Measurements from ENCODE around the gene CARS2. TPM values are rescaled to one million over a fixed set of nuclear protein-coding genes. Genes with fewer than 3 reads are reported as not detected.
"Not testable (repeated sequence)": the region's sequence is repeated elsewhere in the genome, so short reads cannot be mapped to it uniquely, and the experiment has no call there.

CARS2 gene
- total RNA-seq, 1 experiment from 2014 or later: 31.9 TPM

- ATAC-seq (peak; percentile 43; the same call in 1 of the 2 replicates), DNase-seq (ENCODE audit: low read depth, low spot score) (no peak)
- no peak overlapping the region for H3K27ac ChIP-seq (ENCODE audit: low read length)
- intact Hi-C loops (cut with micrococcal nuclease; ENCODE audit: unreplicated experiment): no loop called here
- CTCF ChIA-PET: no interaction called here
- no peaks in the 10 kb centered on the region for H3K9me3 ChIP-seq (ENCODE audit: control insufficient read depth, insufficient read depth, low read depth, low read length)
- POLR2A ChIA-PET: no interaction called here
- no TSS peak for BruUV-seq (replicated peaks)
- H3K36me3 ChIP-seq (ENCODE audit: control insufficient read depth, insufficient read depth, low read length): no peaks in the 10 kb centered on the region
- TF ChIP-seq REST (IDR thresholded peaks at IDR 0.05; ENCODE audit: insufficient read depth in 1 of 2, low read depth in 2 of 2, low read length in 1 of 2) (no peak), SIN3A (IDR thresholded peaks at IDR 0.05; ENCODE audit: borderline replicate concordance, insufficient read depth, low read depth, low read length) (no peak), TCF7L2 (IDR thresholded peaks at IDR 0.05; ENCODE audit: low read depth, low read length) (no peak), POLR2AphosphoS5 (IDR thresholded peaks at IDR 0.05; ENCODE audit: low read depth, low read length) (no peak)
- no peaks in the 10 kb centered on the region for H3K4me1 ChIP-seq (ENCODE audit: control insufficient read depth, insufficient read depth, low read length)
- no peak overlapping the region for H3K4me3 ChIP-seq (ENCODE audit: low read depth in 2 of 2, low read length in 2 of 2)
- H3K27me3 ChIP-seq (ENCODE audit: control insufficient read depth, insufficient read depth, low read length): no peaks in the 10 kb centered on the region
- in situ Hi-C loops (cut with HindIII; ENCODE audit: low pct_unique_long_range_greater_than_20kb, low sequenced_read_pairs): no loop called here
Observed at GRCh38 chr13:110634558-110634957, 71.4 kb downstream of the CARS2 start.

GRCh38 chr13:110633776-110634175, 72.1 kb downstream of the CARS2 start:
- in situ Hi-C loops (cut with HindIII; ENCODE audit: low pct_unique_long_range_greater_than_20kb, low sequenced_read_pairs): no loop called here
- Histone ChIP-seq H3K36me3 (ENCODE audit: control insufficient read depth, insufficient read depth, low read length) (no peaks in the 10 kb centered on the region), H3K27ac (ENCODE audit: low read length) (no peak overlapping the region), H3K4me1 (ENCODE audit: control insufficient read depth, insufficient read depth, low read length) (no peaks in the 10 kb centered on the region), H3K27me3 (ENCODE audit: control insufficient read depth, insufficient read depth, low read length) (no peaks in the 10 kb centered on the region), H3K4me3 (ENCODE audit: low read depth in 2 of 2, low read length in 2 of 2) (no peak overlapping the region), H3K9me3 (ENCODE audit: control insufficient read depth, insufficient read depth, low read depth, low read length) (no peaks in the 10 kb centered on the region)
- ChIA-PET CTCF (no interaction called here), POLR2A (no interaction called here)
- no peak for TF ChIP-seq TCF7L2 (IDR thresholded peaks at IDR 0.05; ENCODE audit: low read depth, low read length)
- no peak for TF ChIP-seq CTCF (IDR thresholded peaks at IDR 0.05)
- TF ChIP-seq SIN3A (IDR thresholded peaks at IDR 0.05; ENCODE audit: borderline replicate concordance, insufficient read depth, low read depth, low read length): no peak
- TF ChIP-seq POLR2AphosphoS5 (IDR thresholded peaks at IDR 0.05; ENCODE audit: low read depth, low read length): no peak
- TF ChIP-seq REST (IDR thresholded peaks at IDR 0.05; ENCODE audit: insufficient read depth in 1 of 2, low read depth in 2 of 2, low read length in 1 of 2): no peak
- ATAC-seq (no peak), DNase-seq (ENCODE audit: low read depth, low spot score) (no peak)
- no TSS peak for BruUV-seq (replicated peaks)
- intact Hi-C loops (cut with micrococcal nuclease; ENCODE audit: unreplicated experiment): no loop called here

GRCh38 chr13:110632255-110632654, 73.7 kb downstream of the CARS2 start:
- H3K4me3 ChIP-seq (ENCODE audit: low read depth in 2 of 2, low read length in 2 of 2); H3K27ac ChIP-seq (ENCODE audit: low read length); CTCF ChIA-PET; ATAC-seq; H3K9me3 ChIP-seq (ENCODE audit: control insufficient read depth, insufficient read depth, low read depth, low read length); H3K27me3 ChIP-seq (ENCODE audit: control insufficient read depth, insufficient read depth, low read length); DNase-seq (ENCODE audit: low read depth, low spot score); BruUV-seq (replicated peaks); intact Hi-C loops (cut with micrococcal nuclease; ENCODE audit: unreplicated experiment); POLR2A ChIA-PET; in situ Hi-C loops (cut with HindIII; ENCODE audit: low pct_unique_long_range_greater_than_20kb, low sequenced_read_pairs); H3K36me3 ChIP-seq (ENCODE audit: control insufficient read depth, insufficient read depth, low read length); H3K4me1 ChIP-seq (ENCODE audit: control insufficient read depth, insufficient read depth, low read length): not testable (repeated sequence)
